ENCODE measurements around the gene IL21.

Gene IL21

DNA sequence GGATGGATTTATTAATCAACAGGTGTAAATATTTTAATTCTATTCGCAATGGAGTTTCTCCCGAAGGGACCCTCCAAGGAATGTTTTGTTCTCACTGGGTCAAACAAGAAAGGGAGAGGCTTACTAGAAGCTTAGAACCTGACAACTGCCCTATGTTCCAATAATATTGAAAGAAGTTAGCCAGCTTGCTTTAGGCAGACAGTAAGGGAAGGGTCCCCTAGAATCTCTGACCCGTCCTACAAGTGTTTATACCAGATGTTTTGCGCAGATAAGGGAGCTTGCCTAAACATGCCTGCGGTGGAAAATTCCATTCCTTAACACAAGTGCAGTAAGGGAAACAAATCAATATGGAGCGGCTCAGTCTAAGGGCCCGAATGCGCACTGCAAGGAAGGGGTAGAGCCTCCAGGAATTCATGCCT is 17.7 kb downstream of the IL21 start:
- no peak overlapping the region for H3K4me3 ChIP-seq (ENCODE audit: control insufficient read depth in 1 of 7, extremely low read depth in 1 of 7, insufficient read depth in 4 of 7, low read depth in 2 of 7, low read length in 6 of 7)
- no peaks in the 10 kb centered on the region for H3K4me1 ChIP-seq (ENCODE audit: control extremely low read depth in 1 of 4, control insufficient read depth in 4 of 4, insufficient read depth in 4 of 4, low read length in 3 of 4)
- WGBS (ENCODE audit: insufficient coverage) = 87% methylated on average over 8 of the region's 8 CpGs
- ChIA-PET CTCF (interaction anchor here (0.7 to 2.6 kb wide), 12 partner anchors 8 to 328 kb away, joined by 3 to 17 read pairs (median 4); partner anchors contain the start of gene IL21), POLR2A (no interaction called here)
- no peaks in the 10 kb centered on the region for H3K36me3 ChIP-seq (ENCODE audit: control insufficient read depth in 4 of 4, insufficient read depth in 4 of 4, low read length in 3 of 4)
- peaks cover 0 to 69% (median 29%) of the 10 kb centered on the region in 5 experiments for H3K27me3 ChIP-seq (replicated peaks in 2 of 5; ENCODE audit: control insufficient read depth in 4 of 5, insufficient read depth in 5 of 5, low read length in 4 of 5)
- H3K9me3 ChIP-seq (ENCODE audit: control extremely low read depth in 1 of 5, control insufficient read depth in 4 of 5, insufficient read depth in 2 of 5, low read depth in 1 of 5, low read length in 4 of 5) = no peaks in the 10 kb centered on the region
- DNase-seq = no peak
- no peak overlapping the region for H3K27ac ChIP-seq (ENCODE audit: insufficient read depth in 1 of 2, low read depth in 1 of 2, low read length in 2 of 2, poor library complexity in 1 of 2, severe bottlenecking in 2 of 2)

GRCh38 chr4:122602277-122603142 is 18.4 kb downstream of the IL21 start:
- CTCF ChIA-PET = interaction anchor here (0.6 to 2.6 kb wide), 16 partner anchors 9 to 702 kb away, joined by 3 to 17 read pairs (median 3); partner anchors contain the start of gene IL21
- peaks cover 0 to 68% (median 29%) of the 10 kb centered on the region in 5 experiments for H3K27me3 ChIP-seq (replicated peaks in 2 of 5; ENCODE audit: control insufficient read depth in 4 of 5, insufficient read depth in 5 of 5, low read length in 4 of 5)
- no peak overlapping the region for H3K27ac ChIP-seq (ENCODE audit: insufficient read depth in 1 of 2, low read depth in 1 of 2, low read length in 2 of 2, poor library complexity in 1 of 2, severe bottlenecking in 2 of 2)
- H3K4me1 ChIP-seq (ENCODE audit: control extremely low read depth in 1 of 4, control insufficient read depth in 4 of 4, insufficient read depth in 4 of 4, low read length in 3 of 4) = no peaks in the 10 kb centered on the region
- WGBS (ENCODE audit: insufficient coverage) = 49% methylated on average over 9 of the region's 13 CpGs
- H3K36me3 ChIP-seq (ENCODE audit: control insufficient read depth in 4 of 4, insufficient read depth in 4 of 4, low read length in 3 of 4) = no peaks in the 10 kb centered on the region
- POLR2A ChIA-PET = no interaction called here
- H3K4me3 ChIP-seq (ENCODE audit: control insufficient read depth in 1 of 7, extremely low read depth in 1 of 7, insufficient read depth in 4 of 7, low read depth in 2 of 7, low read length in 6 of 7) = no peak overlapping the region
- DNase-seq = peak; percentile 34 to 52 (median 46)
- H3K9me3 ChIP-seq (ENCODE audit: control extremely low read depth in 1 of 5, control insufficient read depth in 4 of 5, insufficient read depth in 2 of 5, low read depth in 1 of 5, low read length in 4 of 5) = no peaks in the 10 kb centered on the region

GRCh38 chr4:122591196-122591595 is 29.7 kb downstream of the IL21 start:
- ChIA-PET CTCF (no interaction called here), POLR2A (no interaction called here)
- WGBS (ENCODE audit: insufficient coverage) = 100% methylated on average over 2 of the region's 2 CpGs
- no peak for DNase-seq
- no peaks in the 10 kb centered on the region for H3K4me1 ChIP-seq (ENCODE audit: control extremely low read depth in 1 of 4, control insufficient read depth in 4 of 4, insufficient read depth in 4 of 4, low read length in 3 of 4)
- H3K27ac ChIP-seq (ENCODE audit: insufficient read depth in 1 of 2, low read depth in 1 of 2, low read length in 2 of 2, poor library complexity in 1 of 2, severe bottlenecking in 2 of 2) = no peak overlapping the region
- no peak overlapping the region for H3K4me3 ChIP-seq (ENCODE audit: control insufficient read depth in 1 of 7, extremely low read depth in 1 of 7, insufficient read depth in 4 of 7, low read depth in 2 of 7, low read length in 6 of 7)
- peaks cover 0 to 12% (median 0%) of the 10 kb centered on the region in 5 experiments for H3K9me3 ChIP-seq (ENCODE audit: control extremely low read depth in 1 of 5, control insufficient read depth in 4 of 5, insufficient read depth in 2 of 5, low read depth in 1 of 5, low read length in 4 of 5)
- peaks cover 6 to 92% (median 53%) of the 10 kb centered on the region in 5 experiments for H3K27me3 ChIP-seq (replicated peaks in 2 of 5; ENCODE audit: control insufficient read depth in 4 of 5, insufficient read depth in 5 of 5, low read length in 4 of 5)
- H3K36me3 ChIP-seq (ENCODE audit: control insufficient read depth in 4 of 4, insufficient read depth in 4 of 4, low read length in 3 of 4) = no peaks in the 10 kb centered on the region

DNA sequence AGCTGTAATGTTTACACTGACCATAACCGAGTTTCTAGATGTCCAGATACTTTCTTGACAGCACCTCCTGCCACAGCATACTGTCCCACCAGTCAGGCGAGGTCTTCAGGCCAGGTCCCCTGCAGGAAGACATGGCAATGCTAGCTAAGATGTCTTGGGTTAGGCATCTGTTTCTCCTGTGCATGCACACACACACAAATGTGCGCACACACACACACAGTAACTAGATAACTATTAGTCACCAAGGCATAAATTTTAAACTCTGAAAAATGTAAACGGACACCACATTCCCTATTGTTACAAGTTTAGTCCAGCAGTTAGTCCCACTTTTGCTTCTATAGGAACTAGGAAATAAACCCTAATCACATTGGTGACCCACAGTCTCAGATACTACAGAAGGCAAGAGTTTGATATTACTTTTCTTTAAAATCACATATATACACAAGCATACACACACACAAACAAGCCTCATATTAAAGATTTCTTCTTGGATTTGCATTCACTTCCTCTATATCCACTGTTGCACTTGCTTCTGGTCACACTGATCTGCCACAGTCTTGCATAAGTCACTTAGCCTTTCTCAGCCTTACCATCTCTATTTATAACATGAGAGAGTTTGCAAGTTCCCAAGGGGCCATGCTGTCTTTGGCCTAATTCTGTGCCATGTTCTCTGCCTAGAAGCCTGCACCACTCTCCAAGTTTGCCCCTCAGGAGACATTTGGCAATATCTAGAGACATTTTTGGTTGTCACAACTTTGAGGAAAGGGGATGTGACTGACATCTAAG is 32.2 kb downstream of the IL21 start:
- H3K9me3 ChIP-seq (ENCODE audit: control extremely low read depth in 1 of 5, control insufficient read depth in 4 of 5, insufficient read depth in 2 of 5, low read depth in 1 of 5, low read length in 4 of 5) = peaks cover 0 to 16% (median 2%) of the 10 kb centered on the region in 5 experiments
- CTCF ChIA-PET = interaction anchor here (1.1 kb wide), 1 partner anchor 13 kb away, joined by 3 read pairs; no protein-coding TSS in a partner anchor
- no peaks in the 10 kb centered on the region for H3K4me1 ChIP-seq (ENCODE audit: control extremely low read depth in 1 of 4, control insufficient read depth in 4 of 4, insufficient read depth in 4 of 4, low read length in 3 of 4)
- WGBS (ENCODE audit: insufficient coverage) = 95% methylated on average over 3 of the region's 4 CpGs
- DNase-seq = peak in 1 of 3 donors; percentile 13
- POLR2A ChIA-PET = no interaction called here
- no peak overlapping the region for H3K27ac ChIP-seq (ENCODE audit: insufficient read depth in 1 of 2, low read depth in 1 of 2, low read length in 2 of 2, poor library complexity in 1 of 2, severe bottlenecking in 2 of 2)
- H3K36me3 ChIP-seq (ENCODE audit: control insufficient read depth in 4 of 4, insufficient read depth in 4 of 4, low read length in 3 of 4) = no peaks in the 10 kb centered on the region
- H3K27me3 ChIP-seq (replicated peaks in 2 of 5; ENCODE audit: control insufficient read depth in 4 of 5, insufficient read depth in 5 of 5, low read length in 4 of 5) = peaks cover 6 to 96% (median 60%) of the 10 kb centered on the region in 5 experiments
- no peak overlapping the region for H3K4me3 ChIP-seq (ENCODE audit: control insufficient read depth in 1 of 7, extremely low read depth in 1 of 7, insufficient read depth in 4 of 7, low read depth in 2 of 7, low read length in 6 of 7)

DNA sequence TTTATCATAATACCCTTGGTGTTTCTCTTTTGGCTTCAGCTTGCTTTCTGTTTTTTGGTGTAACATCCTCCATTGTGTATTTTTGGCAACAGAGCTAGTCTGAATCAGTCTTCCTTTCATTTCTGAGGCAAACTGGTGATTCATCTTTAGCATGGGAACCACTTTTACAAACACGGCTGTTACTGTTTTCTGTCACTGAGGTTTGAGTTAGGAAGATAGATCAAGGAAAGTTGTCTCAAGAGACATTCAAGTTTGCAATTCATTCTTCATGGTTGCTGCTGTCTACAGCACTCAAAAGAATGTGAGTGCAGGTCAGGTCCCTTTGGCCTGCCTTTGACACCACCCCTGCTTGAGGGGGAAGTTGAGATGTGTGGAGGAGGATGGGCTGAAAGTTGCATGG is 36.3 kb downstream of the IL21 start:
- CTCF ChIA-PET = no interaction called here
- Histone ChIP-seq H3K4me1 (ENCODE audit: control extremely low read depth in 1 of 4, control insufficient read depth in 4 of 4, insufficient read depth in 4 of 4, low read length in 3 of 4) (no peaks in the 10 kb centered on the region), H3K27ac (ENCODE audit: insufficient read depth in 1 of 2, low read depth in 1 of 2, low read length in 2 of 2, poor library complexity in 1 of 2, severe bottlenecking in 2 of 2) (no peak overlapping the region)

GRCh38 chr4:122583906-122584305 is 37.0 kb downstream of the IL21 start:
- Histone ChIP-seq H3K4me3 (ENCODE audit: control insufficient read depth in 1 of 7, extremely low read depth in 1 of 7, insufficient read depth in 4 of 7, low read depth in 2 of 7, low read length in 6 of 7) (no peak overlapping the region), H3K36me3 (ENCODE audit: control insufficient read depth in 4 of 4, insufficient read depth in 4 of 4, low read length in 3 of 4) (no peaks in the 10 kb centered on the region), H3K27ac (ENCODE audit: insufficient read depth in 1 of 2, low read depth in 1 of 2, low read length in 2 of 2, poor library complexity in 1 of 2, severe bottlenecking in 2 of 2) (no peak overlapping the region), H3K9me3 (ENCODE audit: control extremely low read depth in 1 of 5, control insufficient read depth in 4 of 5, insufficient read depth in 2 of 5, low read depth in 1 of 5, low read length in 4 of 5) (peaks cover 0 to 7% (median 3%) of the 10 kb centered on the region in 5 experiments), H3K4me1 (ENCODE audit: control extremely low read depth in 1 of 4, control insufficient read depth in 4 of 4, insufficient read depth in 4 of 4, low read length in 3 of 4) (peaks cover 0 to 6% (median 3%) of the 10 kb centered on the region in 4 experiments), H3K27me3 (replicated peaks in 2 of 5; ENCODE audit: control insufficient read depth in 4 of 5, insufficient read depth in 5 of 5, low read length in 4 of 5) (peaks cover 2 to 87% (median 58%) of the 10 kb centered on the region in 5 experiments)
- WGBS (ENCODE audit: insufficient coverage) = 95% methylated on average over 6 of the region's 6 CpGs
- POLR2A ChIA-PET = no interaction called here
- no peak for DNase-seq
- CTCF ChIA-PET = no interaction called here

More for the DNA sequence above, 36.3 kb downstream of the IL21 start:
- POLR2A ChIA-PET = no interaction called here
- no peak overlapping the region for H3K4me3 ChIP-seq (ENCODE audit: control insufficient read depth in 1 of 7, extremely low read depth in 1 of 7, insufficient read depth in 4 of 7, low read depth in 2 of 7, low read length in 6 of 7)
- 71% methylated on average over 1 of the region's 1 CpG for WGBS (ENCODE audit: insufficient coverage)
- H3K27me3 ChIP-seq (replicated peaks in 2 of 5; ENCODE audit: control insufficient read depth in 4 of 5, insufficient read depth in 5 of 5, low read length in 4 of 5) = peaks cover 2 to 91% (median 60%) of the 10 kb centered on the region in 5 experiments
- H3K36me3 ChIP-seq (ENCODE audit: control insufficient read depth in 4 of 4, insufficient read depth in 4 of 4, low read length in 3 of 4) = no peaks in the 10 kb centered on the region
- DNase-seq = peak in 2 of 3 donors; percentile 19 to 28
- peaks cover 0 to 7% (median 3%) of the 10 kb centered on the region in 5 experiments for H3K9me3 ChIP-seq (ENCODE audit: control extremely low read depth in 1 of 5, control insufficient read depth in 4 of 5, insufficient read depth in 2 of 5, low read depth in 1 of 5, low read length in 4 of 5)
